Amniotic epithelial cell (primary cell): ENCODE results near the gene ATP2B2.

ENCODE experiments used
- DNase-seq: peaks from one replicate; pipeline ENCODE4 v3.0.0-alpha.2; 2010; ENCODE audit warnings: low read depth

Gene ATP2B2

GRCh38 chr3:10277115-10277625 lies 228.2 kb downstream of the ATP2B2 start:
- no peak for DNase-seq

GRCh38 chr3:10274601-10275000 lies 230.8 kb downstream of the ATP2B2 start:
- DNase-seq: no peak
